Activated CD4-positive, alpha-beta T cell treated with anti-CD3 and anti-CD28 coated beads for 1 hour (primary cell): ENCODE measurements around the gene EPC1.
"Not testable (repeated sequence)": the region's sequence is repeated elsewhere in the genome, so short reads cannot be mapped to it uniquely, and the experiment has no call there.

ENCODE experiments used
- DNase-seq: peaks from one replicate; pipeline ENCODE4 v3.0.0-alpha.2; 2020

EPC1 gene

DNA sequence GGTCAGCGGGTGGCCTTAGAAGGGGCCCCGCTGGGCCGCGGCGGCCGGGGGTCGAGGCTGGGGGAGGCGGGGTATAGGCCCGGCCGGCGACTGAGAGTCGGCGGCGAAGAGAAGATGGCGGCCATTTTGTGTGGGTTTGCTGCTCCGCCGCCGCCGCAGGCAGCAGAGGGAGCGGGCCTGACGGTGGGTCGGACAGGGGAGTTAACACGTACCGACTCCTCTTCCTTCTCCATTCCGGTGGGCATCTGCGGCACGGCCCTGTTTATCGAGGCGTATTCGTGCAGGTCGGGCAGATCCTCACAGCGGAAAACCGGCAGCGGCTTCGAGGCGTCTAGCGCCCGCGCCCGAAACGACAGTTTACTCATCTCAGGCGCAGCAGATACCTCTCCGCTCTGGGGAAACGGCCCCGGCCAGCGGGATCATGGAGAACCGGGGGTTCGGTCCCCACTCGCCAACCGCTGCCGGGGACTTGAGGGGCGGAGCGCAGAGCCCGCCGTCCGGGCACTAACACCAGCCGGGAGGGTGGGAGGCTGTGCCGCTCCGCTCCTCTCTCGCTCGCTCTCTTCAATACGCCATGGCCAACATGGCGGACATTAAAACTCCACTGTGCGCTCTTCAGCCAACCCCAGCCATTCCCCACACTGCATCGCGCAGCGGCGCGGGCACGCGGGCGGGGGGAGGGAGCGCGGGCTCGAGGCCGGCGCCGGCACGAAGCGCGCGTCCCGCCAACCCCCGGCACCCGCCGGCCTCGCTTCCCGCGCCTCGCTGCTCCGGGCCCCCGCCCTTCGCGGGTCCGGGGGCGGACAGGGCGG is at the start of gene EPC1:
TSS of gene EPC1 (minus strand) at position 608 of the 812 bp plus-strand sequence. CDS start at position 365, 243 bp downstream.
- peak; percentile 84 for DNase-seq

DNA sequence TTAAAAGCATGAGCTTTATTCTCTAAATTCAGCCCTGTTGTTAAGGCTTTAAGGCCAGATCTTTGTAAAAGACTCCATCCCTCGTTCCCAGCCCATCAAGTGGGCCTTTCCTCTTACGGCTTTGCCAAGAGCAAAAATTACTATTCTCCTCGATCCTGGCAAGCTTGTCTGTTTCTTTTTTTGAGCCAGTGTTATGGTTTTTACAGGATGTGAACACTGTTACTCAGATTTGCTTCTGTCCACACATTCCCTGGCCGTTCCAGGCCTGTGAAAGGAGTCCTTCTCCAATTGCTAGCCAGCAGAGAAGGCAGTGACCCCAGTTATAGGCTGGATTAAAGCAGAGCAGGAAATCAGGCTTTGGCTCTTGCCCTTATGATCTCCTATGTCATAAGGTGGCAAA is 47.0 kb upstream of the EPC1 start:
- DNase-seq = no peak

DNA sequence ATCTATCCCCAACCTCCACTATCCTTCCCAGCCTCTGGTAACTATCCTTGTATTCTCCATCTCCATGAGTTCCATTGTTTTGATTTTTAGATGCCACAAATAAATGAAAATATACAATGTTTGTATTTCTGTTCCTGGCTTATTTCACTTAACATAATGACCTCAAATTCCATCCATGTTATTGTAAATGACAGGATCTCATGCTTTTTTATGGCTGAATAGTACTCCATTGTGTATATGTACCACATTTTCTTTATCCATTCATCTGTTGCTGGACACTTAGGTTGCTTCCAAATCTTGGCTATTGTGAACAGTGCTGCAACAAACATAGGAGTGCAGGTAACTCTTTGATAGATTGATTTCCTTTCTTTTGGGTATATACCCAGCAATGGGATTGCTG is 45.3 kb upstream of the EPC1 start:
- not testable (repeated sequence) for DNase-seq

- DNase-seq = no peak
These were observed 43.2 kb upstream of the EPC1 start for GRCh38 chr10:32390193-32390592.

GRCh38 chr10:32388258-32389027 is 41.5 kb upstream of the EPC1 start:
- no peak for DNase-seq

DNA sequence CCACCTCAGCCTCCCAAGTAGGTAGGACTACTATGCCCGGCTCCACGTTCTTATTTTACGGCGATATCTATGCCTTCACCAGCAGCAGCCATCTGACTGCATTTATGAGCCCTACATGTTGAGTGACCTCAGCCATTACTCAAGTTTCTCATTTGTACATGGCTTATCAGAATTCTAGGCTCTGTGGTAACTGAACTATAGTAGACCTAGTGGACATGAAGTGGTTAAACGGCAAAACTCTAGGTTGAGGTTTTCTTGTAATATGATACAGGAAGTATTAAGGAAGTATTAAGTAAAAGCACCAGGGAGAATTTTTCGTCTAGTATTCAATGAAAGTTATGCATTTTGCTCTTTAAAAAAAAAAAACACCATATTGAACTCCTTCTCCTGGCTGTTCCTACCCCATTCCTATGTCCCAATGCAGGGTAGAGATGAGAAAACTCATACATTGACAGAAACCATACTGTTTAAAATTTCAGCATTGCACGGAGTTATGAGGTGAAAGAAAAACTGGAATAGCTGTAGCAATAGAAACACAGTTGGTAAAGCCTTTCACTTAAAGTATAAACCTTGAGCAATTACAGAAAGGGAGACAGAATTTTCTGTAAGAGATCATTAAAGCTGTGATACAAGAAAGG is 39.8 kb upstream of the EPC1 start:
- DNase-seq = no peak

DNA sequence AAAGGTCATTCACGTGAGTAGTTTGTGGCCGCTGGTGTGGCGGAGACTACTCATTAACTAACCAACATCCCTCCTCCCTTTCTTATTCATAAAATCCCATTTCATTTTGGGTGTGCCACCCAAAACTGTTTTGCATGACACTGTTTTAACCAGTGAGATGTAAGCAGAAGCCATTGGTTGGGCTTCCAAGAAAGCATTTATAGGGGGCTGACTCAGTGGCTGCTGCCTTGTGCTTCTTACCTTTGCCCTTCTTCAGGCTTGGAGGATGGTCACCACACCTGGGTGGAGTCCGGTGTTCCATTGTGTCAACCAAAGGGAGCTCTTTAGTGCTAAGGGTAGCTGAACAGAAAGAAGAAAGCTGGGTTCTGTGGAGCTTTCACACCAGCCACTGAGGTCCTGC is 37.2 kb upstream of the EPC1 start:
- DNase-seq = no peak

GRCh38 chr10:32381165-32381564 is 34.2 kb upstream of the EPC1 start:
- no peak for DNase-seq

DNA sequence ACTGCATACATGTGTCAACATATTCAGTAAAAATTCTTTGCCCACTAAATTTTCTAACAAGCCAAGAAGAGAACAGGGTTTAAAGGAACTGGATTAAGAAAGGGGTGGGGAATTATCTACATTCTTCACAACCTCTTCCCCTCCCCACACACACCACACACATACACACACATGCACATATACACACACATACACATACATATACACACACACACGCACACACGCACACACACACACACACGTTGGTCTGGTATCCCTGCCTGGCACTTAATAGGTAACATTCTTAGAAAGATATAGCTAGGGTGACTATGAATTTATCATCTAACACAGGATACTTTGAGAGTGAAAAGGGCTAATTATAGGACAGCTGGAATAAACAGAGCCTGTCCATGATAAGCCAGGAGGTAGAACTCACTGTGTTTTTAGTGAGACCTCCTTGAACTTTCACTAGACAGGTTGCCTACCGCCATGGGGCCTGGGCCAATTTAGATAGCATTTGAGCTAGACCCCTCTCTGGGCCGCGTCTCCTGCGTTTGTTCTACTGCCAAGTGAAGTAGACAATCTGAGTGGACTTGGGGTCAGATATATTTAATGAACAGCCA is 33.1 kb upstream of the EPC1 start:
- no peak for DNase-seq

GRCh38 chr10:32379318-32379949 is 32.5 kb upstream of the EPC1 start:
- DNase-seq = no peak

- peak; percentile 85 for DNase-seq
These were observed 31.7 kb upstream of the EPC1 start for GRCh38 chr10:32378363-32379317.

- DNase-seq = no peak
These were observed 30.7 kb upstream of the EPC1 start for GRCh38 chr10:32377458-32378259.

GRCh38 chr10:32376771-32377170 is 29.8 kb upstream of the EPC1 start:
- DNase-seq = no peak

DNA sequence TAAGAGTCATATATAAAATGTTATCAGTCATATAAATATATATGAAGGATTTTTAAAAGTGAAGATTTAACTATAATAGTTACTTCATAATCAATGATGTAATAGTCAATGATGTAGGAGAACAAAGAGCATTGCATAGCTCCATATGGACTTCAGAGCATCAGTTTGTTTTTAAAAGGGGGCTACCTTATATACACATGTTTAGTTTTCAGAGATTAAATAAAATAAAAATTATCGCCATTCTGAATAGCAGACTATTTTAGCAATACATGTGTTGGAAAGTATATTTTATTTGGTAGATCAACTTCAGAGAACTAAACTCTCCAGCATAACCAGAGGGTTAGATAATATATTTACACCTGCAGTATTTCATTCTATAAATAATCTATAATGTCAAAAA is 29.1 kb upstream of the EPC1 start:
- no peak for DNase-seq

- no peak for DNase-seq
These were observed 28.7 kb upstream of the EPC1 start for GRCh38 chr10:32375631-32376030.

- DNase-seq = no peak
These were observed 27.6 kb upstream of the EPC1 start for GRCh38 chr10:32374605-32375004.

DNA sequence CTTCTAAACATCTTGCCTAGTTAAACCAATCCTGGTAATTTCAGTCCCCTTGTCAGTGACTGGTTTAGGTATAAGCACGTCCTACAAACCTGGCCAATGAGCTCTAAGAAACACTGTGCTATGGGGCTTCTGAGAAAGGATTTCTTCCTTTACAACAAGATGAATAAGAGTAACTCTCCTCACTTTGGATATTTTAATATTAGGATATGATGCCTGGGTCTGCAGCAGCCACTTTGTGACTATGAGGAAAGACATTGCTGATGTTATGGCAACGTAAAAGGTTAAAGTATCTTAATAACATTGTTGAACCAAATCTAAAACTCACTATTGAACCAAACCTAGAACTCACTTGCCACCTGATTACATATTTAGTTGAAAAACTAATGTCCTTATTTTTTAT is 26.5 kb upstream of the EPC1 start:
- DNase-seq = no peak

DNA sequence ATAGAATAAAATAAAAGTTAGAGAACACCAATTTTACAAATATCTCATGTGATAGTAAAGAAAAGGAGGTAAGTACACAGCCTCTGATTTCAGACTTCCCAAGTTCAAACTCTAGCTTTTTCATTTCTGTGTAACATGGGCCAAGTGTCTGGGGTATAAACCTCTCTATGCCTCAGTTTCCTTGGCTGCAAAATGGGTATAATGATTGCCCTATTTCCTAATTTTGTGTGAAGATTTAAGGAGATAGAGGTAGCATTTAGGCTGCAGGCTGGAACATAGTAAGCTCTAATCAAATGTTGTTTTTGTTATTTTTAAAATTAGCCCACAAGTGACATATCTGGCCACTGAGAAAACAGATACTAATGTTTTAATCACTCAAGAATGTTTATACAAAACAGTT is 26.1 kb upstream of the EPC1 start:
- no peak for DNase-seq

DNA sequence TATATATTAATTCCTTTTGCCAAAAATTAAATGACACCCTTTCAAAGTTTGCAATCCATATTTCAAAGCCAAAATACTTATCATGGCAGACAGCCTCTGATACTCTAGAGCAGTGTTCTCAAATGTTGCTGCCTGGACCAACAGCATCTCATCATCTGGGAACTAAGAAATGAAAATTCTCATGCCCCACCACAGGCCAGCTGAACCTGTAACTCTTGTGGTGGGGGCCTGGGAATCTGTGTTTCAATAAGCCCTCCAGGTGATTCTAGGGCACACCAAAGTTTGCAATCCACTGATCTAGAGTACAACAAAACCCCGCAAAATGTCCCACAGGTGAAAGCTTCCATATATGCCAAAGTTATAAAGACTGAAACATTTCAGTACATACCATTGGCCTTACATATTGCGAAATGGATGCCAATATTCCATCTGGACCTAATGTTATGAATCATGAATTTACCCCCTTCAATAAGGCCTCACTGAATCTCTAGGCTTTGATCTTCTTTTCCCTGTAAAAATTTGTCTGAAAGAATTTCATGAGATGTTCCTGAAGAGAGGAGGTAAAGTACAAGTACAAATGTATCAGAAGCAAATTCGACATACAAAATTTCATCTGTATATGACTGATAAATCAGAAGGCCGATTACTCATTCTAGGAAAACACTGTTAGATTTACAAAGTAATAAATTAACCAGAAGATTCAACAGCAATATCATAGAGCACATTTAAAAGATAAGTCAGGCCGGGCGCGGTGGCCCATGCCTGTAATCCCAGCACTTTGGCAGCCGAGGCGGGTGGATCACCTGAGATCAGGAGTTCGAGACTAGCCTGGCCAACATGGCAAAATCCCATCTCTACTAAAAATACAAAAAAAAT is 25.3 kb upstream of the EPC1 start:
- DNase-seq = no peak

GRCh38 chr10:32371101-32371500 is 24.1 kb upstream of the EPC1 start:
- DNase-seq = no peak
